ENCODE data around the gene VAX1. TPM values are rescaled to one million over a fixed set of nuclear protein-coding genes. Genes with fewer than 3 reads are reported as not detected.
A peak's percentile ranks its signal among the peaks of the same experiment; 100 is the strongest.

VAX1 gene
- total RNA-seq, 1 experiment from 2014 or later, result not detected

- H2AFZ ChIP-seq (ENCODE audit: low read length), result no peak overlapping the region
- no peaks in the 10 kb centered on the region for H4K20me1 ChIP-seq (ENCODE audit: control insufficient read depth, insufficient read depth, insufficient read length)
- H4K8ac ChIP-seq (replicated peaks; ENCODE audit: insufficient read length, low read depth, low read length), result no peak overlapping the region
- H3K27ac Mint-ChIP-seq, result no peak overlapping the region
- no peak overlapping the region for H2AK5ac ChIP-seq (ENCODE audit: insufficient read length, low read length)
- no peaks in the 10 kb centered on the region; a peak in 1 of 7 replicates for H3K36me3 Mint-ChIP-seq (ENCODE audit: insufficient read depth in 1 of 3, low read depth in 3 of 3)
- no peak overlapping the region for H3K56ac ChIP-seq (ENCODE audit: insufficient read length, low read depth, low read length)
- WGBS (ENCODE audit: extremely low coverage, insufficient read length, low lambda C conversion rate), result no CpG with 5 or more reads among the region's 41 CpGs
- no peak overlapping the region for H3K23ac ChIP-seq (ENCODE audit: insufficient read length, low read depth, low read length)
- H4K91ac ChIP-seq (ENCODE audit: insufficient read length, low read depth, low read length), result no peak overlapping the region
- peak overlapping the region in 1 of 2 experiments; percentile 80; a peak in 3 of 5 replicates for H3K4me3 Mint-ChIP-seq
- H3K79me1 ChIP-seq (ENCODE audit: insufficient read depth, low read depth, low read length, poor library complexity, severe bottlenecking), result no peaks in the 10 kb centered on the region
- H3K27ac ChIP-seq (ENCODE audit: insufficient read length, low read depth, low read length), result no peak overlapping the region
- H3K14ac ChIP-seq (ENCODE audit: insufficient read depth, low read length), result no peak overlapping the region
- peaks cover 15 to 41% of the 10 kb centered on the region in 2 experiments for H3K4me1 Mint-ChIP-seq
- H3K23me2 ChIP-seq (ENCODE audit: insufficient read length, low read depth, low read length, poor library complexity, severe bottlenecking), result peaks cover 18% of the 10 kb centered on the region
- peak overlapping the region; percentile 44 for H3K4me2 ChIP-seq (ENCODE audit: insufficient read depth, insufficient read length, low read length)
- no peak overlapping the region for H2BK5ac ChIP-seq (ENCODE audit: insufficient read length, low read length)
- no peak overlapping the region for H2BK15ac ChIP-seq (ENCODE audit: low read depth, low read length)
- H3K9me3 ChIP-seq (ENCODE audit: control insufficient read depth, low read depth, low read length), result no peaks in the 10 kb centered on the region
- no peaks in the 10 kb centered on the region for H3K79me2 ChIP-seq (ENCODE audit: insufficient read depth, low read length)
- no peak overlapping the region for H4K5ac ChIP-seq (ENCODE audit: insufficient read length, low read depth, low read length)
- H3K27me3 ChIP-seq (ENCODE audit: insufficient read depth, low read length), result peaks cover 88% of the 10 kb centered on the region
- DNase-seq, result peak; percentile 32
- H3K27me3 Mint-ChIP-seq (ENCODE audit: low read depth), result peaks cover 99% of the 10 kb centered on the region
- H3K9ac ChIP-seq (ENCODE audit: extremely low read depth, insufficient read length, low read length), result no peak overlapping the region
- H3K18ac ChIP-seq (ENCODE audit: insufficient read length, low read depth, low read length), result no peak overlapping the region
- peaks cover under 1% of the 10 kb centered on the region; the same call in 1 of the 2 replicates for H3K4me1 ChIP-seq (ENCODE audit: insufficient read depth, low read length)
- H2BK20ac ChIP-seq (ENCODE audit: low read depth, low read length, poor library complexity, severe bottlenecking), result no peak overlapping the region
- no peak overlapping the region for H2BK120ac ChIP-seq (ENCODE audit: low read depth, low read length, poor library complexity, severe bottlenecking)
- H2BK12ac ChIP-seq (ENCODE audit: insufficient read length, low read depth, low read length), result no peak overlapping the region
- TF ChIP-seq CTCF (conservative IDR thresholded peaks at IDR 0.05), result no peak
- H3T11ph ChIP-seq (ENCODE audit: low read length), result no peak overlapping the region
- no peak overlapping the region for H3K4ac ChIP-seq (ENCODE audit: low read depth, low read length)
- H3K9me3 Mint-ChIP-seq, result peaks cover 0 to 4% of the 10 kb centered on the region in 2 experiments; a peak in 1 of 5 replicates
Measured at GRCh38 chr10:117166418-117167345, 28.6 kb upstream of the VAX1 start.
